H9 (cell line): ENCODE results near the gene PALM3. TPM values are rescaled to one million over a fixed set of nuclear protein-coding genes. Genes with fewer than 3 reads are reported as not detected.

Experiments used
- DNase-seq: peaks from one replicate; pipeline ENCODE4 v3.0.0-alpha.2; 2017
- H2AFZ ChIP-seq: one replicate; pipeline ENCODE4 v1.6.1; 2013; ENCODE audit warnings: mild to moderate bottlenecking, low read length, control low read depth, moderate library complexity
- H2AK5ac ChIP-seq: 2 replicates; pipeline ENCODE4 v1.6.1; 2013; ENCODE audit warnings: low read length, control low read depth, mixed read lengths; ENCODE audit not compliant: insufficient read length
- H2BK120ac ChIP-seq: one replicate; pipeline ENCODE4 v1.6.1; 2013; ENCODE audit warnings: low read depth, mild to moderate bottlenecking, low read length, control low read depth, inconsistent platforms; ENCODE audit not compliant: poor library complexity, severe bottlenecking
- H2BK12ac ChIP-seq: 2 replicates; pipeline ENCODE4 v1.6.1; 2013; ENCODE audit warnings: low read length, control low read depth, mixed read lengths, low read depth; ENCODE audit not compliant: insufficient read length
- H2BK15ac ChIP-seq: 2 replicates; pipeline ENCODE4 v1.6.1; 2013; ENCODE audit warnings: low read depth, low read length, control low read depth
- H2BK20ac ChIP-seq: one replicate; pipeline ENCODE4 v1.6.1; 2013; ENCODE audit warnings: low read depth, mild to moderate bottlenecking, low read length, control low read depth, inconsistent platforms; ENCODE audit not compliant: poor library complexity, severe bottlenecking
- H2BK5ac ChIP-seq: 2 replicates; pipeline ENCODE4 v1.6.1; 2013; ENCODE audit warnings: low read length, control low read depth, mixed read lengths; ENCODE audit not compliant: insufficient read length
- H3K14ac ChIP-seq: 2 replicates; pipeline ENCODE4 v1.6.1; 2013; ENCODE audit warnings: low read length, control low read depth; ENCODE audit not compliant: insufficient read depth
- H3K18ac ChIP-seq: 2 replicates; pipeline ENCODE4 v1.6.1; 2013; ENCODE audit warnings: low read depth, mild to moderate bottlenecking, mixed read lengths, low read length, control low read depth; ENCODE audit not compliant: insufficient read length
- H3K23ac ChIP-seq: 2 replicates; pipeline ENCODE4 v1.6.1; 2013; ENCODE audit warnings: low read length, control low read depth, mixed read lengths, low read depth; ENCODE audit not compliant: insufficient read length
- H3K23me2 ChIP-seq: 2 replicates; pipeline ENCODE4 v1.6.1; 2013; ENCODE audit warnings: low read depth, mild to moderate bottlenecking, mixed read lengths, low read length, control low read depth; ENCODE audit not compliant: insufficient read length, poor library complexity, severe bottlenecking
- H3K27ac ChIP-seq: 2 replicates; pipeline ENCODE4 v1.5.1; 2013; ENCODE audit warnings: low read length, control low read depth, mixed read lengths, low read depth; ENCODE audit not compliant: insufficient read length
- H3K27me3 ChIP-seq: 2 replicates; pipeline ENCODE4 v1.6.1; 2013; ENCODE audit warnings: low read length, control low read depth, inconsistent platforms; ENCODE audit not compliant: insufficient read depth
- H3K4ac ChIP-seq: 2 replicates; pipeline ENCODE4 v1.6.1; 2013; ENCODE audit warnings: low read depth, mild to moderate bottlenecking, control low read depth, inconsistent platforms, low read length, moderate library complexity
- H3K4me1 ChIP-seq: 2 replicates; pipeline ENCODE4 v1.6.1; 2013; ENCODE audit warnings: low read length, control low read depth, inconsistent platforms; ENCODE audit not compliant: insufficient read depth
- H3K4me2 ChIP-seq: 2 replicates; pipeline ENCODE4 v1.6.1; 2013; ENCODE audit warnings: low read length, control low read depth, mixed read lengths; ENCODE audit not compliant: insufficient read length, insufficient read depth
- H3K56ac ChIP-seq: 2 replicates; pipeline ENCODE4 v1.6.1; 2013; ENCODE audit warnings: low read depth, mild to moderate bottlenecking, mixed read lengths, low read length, control low read depth; ENCODE audit not compliant: insufficient read length
- H3K79me1 ChIP-seq: 2 replicates; pipeline ENCODE4 v1.6.1; 2013; ENCODE audit warnings: low read depth, mild to moderate bottlenecking, moderate library complexity, low read length, control low read depth, inconsistent platforms; ENCODE audit not compliant: insufficient read depth, poor library complexity, severe bottlenecking
- H3K79me2 ChIP-seq: 2 replicates; pipeline ENCODE4 v1.6.1; 2013; ENCODE audit warnings: low read length, control low read depth, inconsistent platforms; ENCODE audit not compliant: insufficient read depth
- H3K9ac ChIP-seq: 2 replicates; pipeline ENCODE4 v1.6.1; 2013; ENCODE audit warnings: low read length, control low read depth, mixed read lengths; ENCODE audit not compliant: insufficient read length; ENCODE audit errors: extremely low read depth
- H3K9me3 ChIP-seq: one replicate; pipeline ENCODE4 v1.6.1; 2013; ENCODE audit warnings: low read depth, low read length, inconsistent platforms; ENCODE audit not compliant: control insufficient read depth
- H3T11ph ChIP-seq: one replicate; pipeline ENCODE4 v1.6.1; 2013; ENCODE audit warnings: mild to moderate bottlenecking, low read length, control low read depth, inconsistent platforms
- H4K20me1 ChIP-seq: one replicate; pipeline ENCODE4 v1.6.1; 2013; ENCODE audit not compliant: control insufficient read depth, insufficient read length, insufficient read depth
- H4K5ac ChIP-seq: 2 replicates; pipeline ENCODE4 v1.6.1; 2013; ENCODE audit warnings: low read depth, mild to moderate bottlenecking, mixed read lengths, low read length, control low read depth; ENCODE audit not compliant: insufficient read length
- H4K8ac ChIP-seq: replicated peaks from 2 replicates; pipeline ENCODE4 v1.6.1; 2013; ENCODE audit warnings: low read length, control low read depth, mixed read lengths, low read depth; ENCODE audit not compliant: insufficient read length
- H4K91ac ChIP-seq: 2 replicates; pipeline ENCODE4 v1.6.1; 2013; ENCODE audit warnings: low read depth, mild to moderate bottlenecking, moderate library complexity, mixed read lengths, low read length, control low read depth; ENCODE audit not compliant: insufficient read length
- H3K27ac Mint-ChIP-seq, 3 experiments: 2 replicates in 2 of 3; 3 replicates in 1 of 3; pipeline ENCODE4 v1.8.0; 2020 to 2021; ENCODE audit warnings: mixed read lengths in 3 of 3, mild to moderate bottlenecking in 1 of 3, moderate library complexity in 1 of 3
- H3K27me3 Mint-ChIP-seq: 2 replicates; pipeline ENCODE4 v1.8.0; 2021; ENCODE audit warnings: low read depth, mild to moderate bottlenecking, moderate library complexity, mixed read lengths
- H3K36me3 Mint-ChIP-seq, 3 experiments: 2 replicates in 2 of 3; 3 replicates in 1 of 3; pipeline ENCODE4 v1.8.0; 2020 to 2021; ENCODE audit warnings: low read depth in 3 of 3, mixed read lengths in 3 of 3; ENCODE audit not compliant: insufficient read depth in 1 of 3
- H3K4me1 Mint-ChIP-seq, 2 experiments: 2 replicates each; pipeline ENCODE4 v1.8.0; 2020; ENCODE audit warnings: mixed read lengths in 2 of 2
- H3K4me3 Mint-ChIP-seq, 2 experiments: 2 replicates in 1 of 2; 3 replicates in 1 of 2; pipeline ENCODE4 v1.8.0; 2020 to 2021; ENCODE audit warnings: mild to moderate bottlenecking in 2 of 2, mixed read lengths in 2 of 2, moderate library complexity in 1 of 2
- H3K9me3 Mint-ChIP-seq, 2 experiments: 2 replicates in 1 of 2; 3 replicates in 1 of 2; pipeline ENCODE4 v1.8.0; 2020; ENCODE audit warnings: mild to moderate bottlenecking in 2 of 2, mixed read lengths in 2 of 2, moderate library complexity in 1 of 2
- WGBS: extraction: QIAGEN DNeasy Blood & Tissue Kit; methylation state at CpG from one replicate; pipeline ENCODE4 v1.1.7; 2013; ENCODE audit warnings: missing lambda C conversion rate, low lambda C conversion rate, mixed read lengths; ENCODE audit not compliant: insufficient read length; ENCODE audit errors: extremely low coverage; 5-methylcytosine and 5-hydroxymethylcytosine counted together
- total RNA-seq: library from RNA; stranded (reverse); gene quantifications from 2 replicates; pipeline ENCODE4 v1.2.1, GENCODE V29; 2021
- TF ChIP-seq, protein P1 (sequence below): fragments of 200-600 bp; sonication (generic); conservative IDR thresholded peaks from 3 replicates; pipeline ENCODE4 v1.8.0; 2021; ENCODE audit warnings: antibody characterized with exemption, mild to moderate bottlenecking

Gene PALM3
- total RNA-seq, 1 experiment from 2014 or later: 11.5 TPM

DNA sequence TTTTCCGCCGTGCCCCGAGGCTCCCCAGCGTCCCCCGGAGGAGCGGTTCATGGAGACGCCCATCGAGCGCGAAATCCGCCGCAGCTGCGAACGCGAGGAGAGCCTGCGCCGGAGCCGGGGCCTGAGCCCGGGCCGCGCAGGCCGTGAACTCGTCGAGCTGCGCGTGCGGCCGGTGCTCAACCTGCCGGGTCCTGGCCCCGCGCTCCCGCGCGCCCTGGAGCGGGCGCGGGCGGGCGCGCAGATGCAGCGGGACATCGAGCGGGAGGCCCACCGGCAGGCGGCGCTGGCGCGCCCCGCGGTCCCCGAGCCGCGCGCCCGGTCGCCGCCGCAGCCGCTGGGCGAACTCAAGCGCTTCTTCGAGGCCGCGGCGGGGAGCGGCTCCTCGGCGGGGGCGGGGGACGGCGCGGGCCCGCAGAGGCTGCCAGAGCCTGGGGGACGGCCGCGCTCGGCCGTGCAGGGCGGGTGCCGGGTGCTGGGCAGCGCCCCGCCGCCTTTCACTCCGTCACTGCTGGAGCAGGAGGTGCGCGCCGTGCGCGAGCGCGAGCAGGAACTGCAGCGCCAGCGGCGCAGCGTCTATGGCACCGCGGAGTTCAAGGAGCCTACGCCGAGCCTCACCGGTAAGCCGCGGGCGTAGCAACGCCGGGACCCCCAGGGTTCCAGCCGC, 11.5 kb upstream of the PALM3 start:
- H4K5ac ChIP-seq: no peak overlapping the region
- TF ChIP-seq, protein P1, sequence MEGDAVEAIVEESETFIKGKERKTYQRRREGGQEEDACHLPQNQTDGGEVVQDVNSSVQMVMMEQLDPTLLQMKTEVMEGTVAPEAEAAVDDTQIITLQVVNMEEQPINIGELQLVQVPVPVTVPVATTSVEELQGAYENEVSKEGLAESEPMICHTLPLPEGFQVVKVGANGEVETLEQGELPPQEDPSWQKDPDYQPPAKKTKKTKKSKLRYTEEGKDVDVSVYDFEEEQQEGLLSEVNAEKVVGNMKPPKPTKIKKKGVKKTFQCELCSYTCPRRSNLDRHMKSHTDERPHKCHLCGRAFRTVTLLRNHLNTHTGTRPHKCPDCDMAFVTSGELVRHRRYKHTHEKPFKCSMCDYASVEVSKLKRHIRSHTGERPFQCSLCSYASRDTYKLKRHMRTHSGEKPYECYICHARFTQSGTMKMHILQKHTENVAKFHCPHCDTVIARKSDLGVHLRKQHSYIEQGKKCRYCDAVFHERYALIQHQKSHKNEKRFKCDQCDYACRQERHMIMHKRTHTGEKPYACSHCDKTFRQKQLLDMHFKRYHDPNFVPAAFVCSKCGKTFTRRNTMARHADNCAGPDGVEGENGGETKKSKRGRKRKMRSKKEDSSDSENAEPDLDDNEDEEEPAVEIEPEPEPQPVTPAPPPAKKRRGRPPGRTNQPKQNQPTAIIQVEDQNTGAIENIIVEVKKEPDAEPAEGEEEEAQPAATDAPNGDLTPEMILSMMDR: no peak; the same call in 2 of the 3 replicates
- H3K4me3 Mint-ChIP-seq: peak overlapping the region; percentile 73 to 86
- H3K18ac ChIP-seq: no peak overlapping the region
- H3K79me2 ChIP-seq: no peaks in the 10 kb centered on the region
- H2BK120ac ChIP-seq: no peak overlapping the region
- no peaks in the 10 kb centered on the region for H3K4me1 ChIP-seq
- H3K9me3 ChIP-seq: no peaks in the 10 kb centered on the region
- H3K27me3 Mint-ChIP-seq: peaks cover 70% of the 10 kb centered on the region
- H3K79me1 ChIP-seq: no peaks in the 10 kb centered on the region
- H3K27ac ChIP-seq: no peak overlapping the region
- DNase-seq: peak; percentile 73
- no CpG with 5 or more reads among the region's 106 CpGs for WGBS
- H3K9ac ChIP-seq: no peak overlapping the region
- H2BK15ac ChIP-seq: no peak overlapping the region
- H3K9me3 Mint-ChIP-seq: no peaks in the 10 kb centered on the region; a peak in 1 of 5 replicates
- H3K14ac ChIP-seq: no peak overlapping the region; the same call in 1 of the 2 replicates
- no peak overlapping the region for H3T11ph ChIP-seq
- H3K56ac ChIP-seq: no peak overlapping the region
- no peaks in the 10 kb centered on the region for H3K36me3 Mint-ChIP-seq
- peak overlapping the region; percentile 70 for H3K4me2 ChIP-seq
- H3K4me1 Mint-ChIP-seq: peaks cover 7 to 12% of the 10 kb centered on the region in 2 experiments; a peak in 3 of 4 replicates
- no peak overlapping the region for H2BK12ac ChIP-seq
- H3K4ac ChIP-seq: no peak overlapping the region
- H2BK5ac ChIP-seq: no peak overlapping the region
- no peak overlapping the region for H3K23ac ChIP-seq
- no peak overlapping the region for H2BK20ac ChIP-seq
- H3K27ac Mint-ChIP-seq: no peak overlapping the region
- H4K91ac ChIP-seq: no peak overlapping the region
- no peak overlapping the region for H4K8ac ChIP-seq
- no peak overlapping the region for H2AFZ ChIP-seq
- H3K23me2 ChIP-seq: peaks cover 21% of the 10 kb centered on the region
- no peak overlapping the region for H2AK5ac ChIP-seq
- peaks cover 14% of the 10 kb centered on the region; the same call in 1 of the 2 replicates for H3K27me3 ChIP-seq
- no peaks in the 10 kb centered on the region for H4K20me1 ChIP-seq
